ENCODE data around the gene ADAMTSL1. TPM values are rescaled to one million over a fixed set of nuclear protein-coding genes. Genes with fewer than 3 reads are reported as not detected.

The ADAMTSL1 gene
- total RNA-seq, 1 experiment from 2014 or later: not detected

- H3K27ac ChIP-seq (ENCODE audit: low read depth, low read length): no peak overlapping the region
- H3K79me2 ChIP-seq (ENCODE audit: insufficient read depth, low read length): no peaks in the 10 kb centered on the region
- H3K36me3 ChIP-seq (ENCODE audit: control insufficient read depth in 1 of 2, insufficient read depth in 2 of 2, low read length in 2 of 2): no peaks in the 10 kb centered on the region
- intact Hi-C loops (cut with micrococcal nuclease): no loop called here
- POLR2A ChIA-PET: no interaction called here
- TF ChIP-seq MAX (IDR thresholded peaks at IDR 0.05) (no peak), CTCF (IDR thresholded peaks at IDR 0.05 in 2 of 3, conservative IDR thresholded peaks at IDR 0.05 in 1 of 3; ENCODE audit: borderline replicate concordance in 1 of 3, insufficient read depth in 1 of 3, low read depth in 2 of 3, low read length in 2 of 3) (no peak), RAD21 (IDR thresholded peaks at IDR 0.05; ENCODE audit: low read depth) (no peak), SIN3A (IDR thresholded peaks at IDR 0.05; ENCODE audit: low read depth) (no peak), ATF3 (IDR thresholded peaks at IDR 0.05) (no peak)
- no peak overlapping the region for H3K4me2 ChIP-seq (ENCODE audit: low read length)
- BruUV-seq (replicated peaks): no TSS peak
- no peak for DNase-seq (ENCODE audit: low read depth, low spot score)
- RAD21 ChIA-PET (ENCODE audit: low non-redundant PET in 1 of 2, low total read pairs in 2 of 2, uncharacterized antibody in 2 of 2, unreplicated experiment in 2 of 2): no interaction called here
- no peaks in the 10 kb centered on the region for H3K4me1 ChIP-seq (ENCODE audit: control insufficient read depth in 1 of 2, insufficient read depth in 2 of 2, low read length in 2 of 2)
- H2AFZ ChIP-seq (ENCODE audit: low read depth, low read length, poor library complexity, severe bottlenecking): no peak overlapping the region
- no peaks in the 10 kb centered on the region for H4K20me1 ChIP-seq (ENCODE audit: insufficient read depth)
- CTCF ChIA-PET: no interaction called here
- ATAC-seq: no peak
- peaks cover 45% of the 10 kb centered on the region for H3K27me3 ChIP-seq (ENCODE audit: insufficient read depth, low read length)
- no peak overlapping the region for H3K9ac ChIP-seq (ENCODE audit: low read length)
- no peaks in the 10 kb centered on the region for H3K9me2 ChIP-seq (ENCODE audit: insufficient read depth)
- no peaks in the 10 kb centered on the region for H3K9me3 ChIP-seq (ENCODE audit: control insufficient read depth in 1 of 2, insufficient read depth in 1 of 2, low read depth in 1 of 2, low read length in 2 of 2)
- no peak overlapping the region for H3K4me3 ChIP-seq (replicated peaks in 1 of 2; ENCODE audit: low read depth in 1 of 2, low read length in 2 of 2)
Observed at GRCh38 chr9:18771763-18772162, 297.8 kb downstream of the ADAMTSL1 start.

- Histone ChIP-seq H3K4me3 (replicated peaks in 1 of 2; ENCODE audit: low read depth in 1 of 2, low read length in 2 of 2) (no peak overlapping the region), H3K27me3 (ENCODE audit: insufficient read depth, low read length) (peaks cover 21% of the 10 kb centered on the region), H3K9me3 (ENCODE audit: control insufficient read depth in 1 of 2, insufficient read depth in 1 of 2, low read depth in 1 of 2, low read length in 2 of 2) (no peaks in the 10 kb centered on the region), H3K79me2 (ENCODE audit: insufficient read depth, low read length) (no peaks in the 10 kb centered on the region), H3K4me2 (ENCODE audit: low read length) (no peak overlapping the region), H3K36me3 (ENCODE audit: control insufficient read depth in 1 of 2, insufficient read depth in 2 of 2, low read length in 2 of 2) (no peaks in the 10 kb centered on the region), H3K27ac (ENCODE audit: low read depth, low read length) (no peak overlapping the region), H3K9me2 (ENCODE audit: insufficient read depth) (no peaks in the 10 kb centered on the region), H3K9ac (ENCODE audit: low read length) (no peak overlapping the region), H2AFZ (ENCODE audit: low read depth, low read length, poor library complexity, severe bottlenecking) (no peak overlapping the region), H3K4me1 (ENCODE audit: control insufficient read depth in 1 of 2, insufficient read depth in 2 of 2, low read length in 2 of 2) (no peaks in the 10 kb centered on the region), H4K20me1 (ENCODE audit: insufficient read depth) (no peaks in the 10 kb centered on the region)
- ChIA-PET POLR2A (no interaction called here), RAD21 (ENCODE audit: low non-redundant PET in 1 of 2, low total read pairs in 2 of 2, uncharacterized antibody in 2 of 2, unreplicated experiment in 2 of 2) (no interaction called here), CTCF (no interaction called here)
- no TSS peak for BruUV-seq (replicated peaks)
- DNase-seq (ENCODE audit: low read depth, low spot score): no peak
- no peak for ATAC-seq
- intact Hi-C loops (cut with micrococcal nuclease): no loop called here
- TF ChIP-seq JUND (IDR thresholded peaks at IDR 0.05) (no peak), EGR1 (IDR thresholded peaks at IDR 0.05; ENCODE audit: low read depth) (no peak), ATF3 (IDR thresholded peaks at IDR 0.05) (no peak), SIN3A (IDR thresholded peaks at IDR 0.05; ENCODE audit: low read depth) (no peak), POLR2AphosphoS5 (IDR thresholded peaks at IDR 0.05; ENCODE audit: low read depth, low read length) (no peak), CBX3 (IDR thresholded peaks at IDR 0.05; ENCODE audit: low read depth) (no peak), YY1 (IDR thresholded peaks at IDR 0.05; ENCODE audit: extremely low read depth, insufficient replicate concordance, low read depth, low read length) (no peak), MAX (IDR thresholded peaks at IDR 0.05) (no peak), ELF1 (IDR thresholded peaks at IDR 0.05; ENCODE audit: borderline replicate concordance, low read depth) (no peak), EZH2phosphoT487 (IDR thresholded peaks at IDR 0.05; ENCODE audit: borderline replicate concordance) (no peak), FOSL1 (IDR thresholded peaks at IDR 0.05; ENCODE audit: low read depth) (no peak), ZNF274 (IDR thresholded peaks at IDR 0.05; ENCODE audit: low read depth, low read length) (no peak), EZH2 (IDR thresholded peaks at IDR 0.05) (no peak), CTCF (IDR thresholded peaks at IDR 0.05 in 2 of 3, conservative IDR thresholded peaks at IDR 0.05 in 1 of 3; ENCODE audit: borderline replicate concordance in 1 of 3, insufficient read depth in 1 of 3, low read depth in 2 of 3, low read length in 2 of 3) (no peak), RAD21 (IDR thresholded peaks at IDR 0.05; ENCODE audit: low read depth) (no peak)
Observed at GRCh38 chr9:18775241-18775640, 301.3 kb downstream of the ADAMTSL1 start.
